DMS53 (cell line): Measurements from ENCODE around the gene TMEM151A.

Experiments
- DNase-seq: peaks from one replicate; lab custom pipeline; 2025; lab: John Stamatoyannopoulos, UW

Gene TMEM151A

GRCh38 chr11:66336234-66337102, 44.8 kb downstream of the TMEM151A start, which contains the start of gene RIN1:
Gene RIN1 (minus strand): TSS chr11:66336434. CDS start chr11:66336402, 32 bp downstream.
- peak; percentile 92 for DNase-seq

- no peak for DNase-seq
Observed at GRCh38 chr11:66337103-66337899, 45.6 kb downstream of the TMEM151A start.

- no peak for DNase-seq
Observed at GRCh38 chr11:66338276-66339161, 46.8 kb downstream of the TMEM151A start.

- DNase-seq, result no peak
Observed at GRCh38 chr11:66339162-66339675, 47.5 kb downstream of the TMEM151A start.

DNA sequence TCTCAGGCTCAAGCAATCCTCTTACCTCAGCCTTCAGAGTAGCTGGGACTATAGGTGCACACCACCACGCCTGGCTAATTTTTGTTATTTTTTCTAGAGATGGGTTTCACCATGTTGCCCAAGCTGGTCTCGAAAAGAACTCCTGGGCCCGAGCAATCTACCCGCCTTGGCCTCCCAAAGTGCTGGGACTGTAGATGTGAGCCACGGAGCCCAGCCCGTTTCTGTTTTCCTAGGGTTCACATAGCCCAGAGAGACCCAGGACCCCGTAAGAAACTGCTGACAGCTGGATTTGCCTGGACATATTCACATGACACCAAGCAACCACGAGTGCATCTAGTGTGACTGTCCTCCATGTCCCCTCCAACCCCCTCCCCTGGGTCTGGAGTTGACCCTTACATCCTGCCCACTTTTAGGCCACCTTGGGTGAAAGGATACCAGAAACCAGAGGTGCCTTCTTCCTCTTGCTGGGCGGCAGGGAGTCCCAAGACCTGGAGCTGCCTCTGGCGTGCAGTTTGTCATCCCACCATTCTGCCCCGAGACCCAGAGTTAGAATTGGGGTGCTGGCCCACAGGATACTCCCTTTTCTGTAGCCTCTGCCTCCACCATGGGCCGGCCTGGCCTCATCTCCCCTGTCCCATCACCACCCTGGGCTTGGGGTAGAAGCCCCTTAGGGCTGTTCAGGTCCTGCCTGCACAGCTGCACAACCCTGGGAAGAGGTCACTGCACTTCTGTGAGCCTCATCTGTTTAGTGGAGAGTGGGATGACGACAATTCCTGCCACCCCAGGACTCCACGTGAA, 48.2 kb downstream of the TMEM151A start:
- no peak for DNase-seq

GRCh38 chr11:66340596-66341501, 49.2 kb downstream of the TMEM151A start:
- no peak for DNase-seq

DNA sequence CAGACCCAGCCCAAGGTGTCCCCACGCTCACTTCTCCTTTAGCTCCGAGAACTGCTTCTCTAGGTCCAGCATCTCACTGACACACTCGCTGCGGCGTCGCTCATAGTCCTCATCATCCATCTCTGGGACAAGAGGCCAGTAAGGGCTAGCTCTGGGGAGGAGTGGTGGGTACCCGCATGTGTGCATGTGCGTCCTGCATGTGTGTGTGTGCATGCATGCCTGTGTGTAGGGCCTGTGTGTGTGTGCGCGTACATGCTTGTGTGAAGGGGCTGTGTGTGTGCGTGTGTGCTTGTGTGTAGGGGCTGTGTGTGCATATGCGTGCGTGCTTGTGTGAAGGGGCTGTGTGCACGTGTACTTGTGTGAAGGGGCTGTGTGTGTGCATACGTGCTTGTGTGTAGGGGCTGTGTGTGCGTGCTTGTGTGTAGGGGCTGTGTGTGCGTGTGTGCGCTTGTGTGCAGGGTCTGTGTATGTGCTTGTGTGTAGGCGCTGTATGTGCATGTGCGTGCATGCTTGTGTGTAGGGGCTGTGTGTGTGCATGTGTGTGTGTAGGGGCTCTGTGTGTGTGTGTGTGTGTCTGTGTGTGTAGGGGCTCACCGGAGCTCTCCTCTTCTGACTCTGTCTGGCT, 49.9 kb downstream of the TMEM151A start:
- no peak for DNase-seq

DNA sequence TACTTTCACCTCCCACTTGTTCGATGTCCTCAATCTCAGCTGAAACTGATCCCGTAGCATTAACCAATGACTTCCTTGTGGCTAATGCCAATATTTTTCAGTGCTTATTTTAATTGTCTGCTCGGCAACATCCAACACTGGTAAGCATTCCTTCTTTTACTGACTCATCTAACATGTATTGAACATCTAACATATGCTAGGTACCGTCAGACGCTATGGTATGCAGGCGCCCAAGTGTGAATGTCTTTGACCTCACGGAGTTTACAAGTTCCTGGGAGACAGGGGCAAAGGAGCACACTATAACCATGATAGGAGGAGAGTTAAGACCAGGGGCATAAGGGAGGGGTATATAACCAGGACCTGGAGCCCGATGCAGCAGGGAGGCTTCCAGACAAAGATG, 51.5 kb downstream of the TMEM151A start:
- DNase-seq, result no peak

GRCh38 chr11:66344550-66345315, 53.0 kb downstream of the TMEM151A start, which contains the start of gene BRMS1:
Gene BRMS1 (minus strand): TSS chr11:66345104. CDS start chr11:66342234, 2,870 bp downstream.
- DNase-seq, result peak; percentile 100

GRCh38 chr11:66345316-66345649, 53.6 kb downstream of the TMEM151A start:
- no peak for DNase-seq
